EH (cell line): ENCODE results near the gene MCTP1.

Experiments
- DNase-seq: peaks from one replicate; pipeline ENCODE4 v3.0.0-alpha.2; 2015; ENCODE audit warnings: low read depth

The MCTP1 gene

DNA sequence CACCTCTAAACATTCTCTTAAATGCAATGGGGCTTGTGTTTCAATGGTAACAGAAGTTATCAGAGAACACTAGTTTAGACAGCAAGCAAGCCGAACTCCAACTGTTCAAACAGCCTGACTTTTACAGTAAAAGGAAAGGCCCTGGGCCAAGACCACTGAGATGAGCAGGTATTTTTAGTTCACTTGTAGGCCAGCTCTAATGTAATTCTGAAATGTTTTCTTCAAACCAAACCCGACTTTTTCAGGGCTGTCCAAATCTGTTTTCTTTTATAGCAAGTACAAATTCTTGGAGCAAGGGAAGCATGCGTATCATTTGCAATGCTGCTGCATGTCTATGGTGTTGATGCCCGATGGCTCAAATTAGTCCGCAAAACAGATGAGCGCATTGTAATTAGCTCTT is 473.6 kb downstream of the MCTP1 start:
- no peak for DNase-seq

GRCh38 chr5:94810877-94811276 is 474.0 kb downstream of the MCTP1 start:
- DNase-seq: no peak

DNA sequence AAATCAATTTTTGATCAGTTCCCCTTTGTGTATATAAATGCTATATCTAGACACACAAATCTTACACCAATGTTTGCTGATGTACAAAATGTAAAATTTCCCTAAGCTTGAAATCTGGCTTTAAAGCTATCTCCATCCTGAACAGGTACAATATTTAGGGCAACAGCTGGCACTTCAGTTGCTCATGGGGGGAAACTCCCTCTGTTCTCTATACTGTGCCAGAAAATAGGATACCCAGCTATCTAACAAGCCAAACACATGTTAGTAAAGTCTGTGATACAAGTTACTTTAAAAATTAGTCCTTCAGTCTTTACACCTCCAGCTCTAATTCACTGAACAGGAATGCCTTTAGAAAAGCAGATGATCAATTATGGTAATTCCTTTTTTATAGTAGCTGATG is 474.6 kb downstream of the MCTP1 start:
- DNase-seq: no peak

DNA sequence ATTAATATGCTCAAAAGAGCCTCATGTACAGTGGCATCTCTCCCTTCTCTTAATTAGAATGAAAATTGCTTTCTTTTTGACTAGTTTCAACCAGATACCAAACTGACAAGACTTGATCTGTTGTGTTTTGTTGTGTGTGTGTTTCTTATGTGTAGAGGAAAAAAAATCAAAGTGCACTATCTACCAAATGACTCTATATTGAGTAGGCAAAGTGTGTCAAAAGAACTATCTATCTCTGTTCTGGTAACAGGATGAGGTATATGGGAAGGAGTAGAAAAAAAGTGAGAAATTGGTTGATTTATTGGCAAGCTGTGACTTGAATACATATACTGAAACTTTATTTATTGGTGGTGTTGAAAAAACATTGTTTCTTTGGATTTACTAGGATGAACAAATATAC is 476.4 kb downstream of the MCTP1 start:
- DNase-seq: no peak

DNA sequence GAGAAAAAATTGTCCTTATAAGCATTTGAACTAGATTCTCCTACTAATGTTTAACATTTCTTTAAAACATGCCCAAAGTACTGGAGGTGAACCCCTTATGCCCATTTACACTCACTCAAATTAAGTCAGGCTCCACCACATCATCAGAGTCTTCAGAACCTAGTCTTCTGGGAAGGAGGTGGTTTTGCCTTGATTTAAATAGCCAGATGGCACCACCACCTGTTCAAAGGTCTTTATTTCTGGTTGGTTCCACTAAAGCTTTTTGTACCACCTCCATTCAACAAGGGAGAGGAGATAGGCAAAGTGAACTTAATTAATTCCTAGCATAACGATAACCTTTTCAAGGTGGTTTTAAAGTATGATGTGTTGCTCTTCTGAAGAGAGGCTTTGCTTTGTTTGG is 476.9 kb downstream of the MCTP1 start:
- no peak for DNase-seq

GRCh38 chr5:94802450-94802849 is 482.4 kb downstream of the MCTP1 start:
- DNase-seq: peak; percentile 25

- no peak for DNase-seq
Measured at GRCh38 chr5:94796586-94796985, 488.3 kb downstream of the MCTP1 start.

DNA sequence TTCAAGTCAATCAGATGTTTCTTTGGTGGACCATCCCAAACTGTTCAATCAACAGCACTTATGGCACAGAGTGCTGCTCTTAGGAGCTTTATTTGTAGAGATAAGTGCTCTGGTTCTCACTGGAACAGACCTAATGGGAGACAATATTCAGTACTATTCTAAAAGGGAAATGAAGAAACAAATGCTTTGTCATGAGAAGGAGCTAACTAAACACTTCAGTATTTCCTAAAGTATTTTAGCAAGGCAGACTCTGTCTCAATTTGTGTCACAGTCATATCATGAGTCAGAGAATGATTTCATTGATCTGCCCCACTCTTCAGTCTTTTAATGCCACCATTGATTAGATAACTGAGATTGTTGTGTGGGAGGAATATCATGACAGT is 491.1 kb downstream of the MCTP1 start:
- DNase-seq: peak; percentile 47

DNA sequence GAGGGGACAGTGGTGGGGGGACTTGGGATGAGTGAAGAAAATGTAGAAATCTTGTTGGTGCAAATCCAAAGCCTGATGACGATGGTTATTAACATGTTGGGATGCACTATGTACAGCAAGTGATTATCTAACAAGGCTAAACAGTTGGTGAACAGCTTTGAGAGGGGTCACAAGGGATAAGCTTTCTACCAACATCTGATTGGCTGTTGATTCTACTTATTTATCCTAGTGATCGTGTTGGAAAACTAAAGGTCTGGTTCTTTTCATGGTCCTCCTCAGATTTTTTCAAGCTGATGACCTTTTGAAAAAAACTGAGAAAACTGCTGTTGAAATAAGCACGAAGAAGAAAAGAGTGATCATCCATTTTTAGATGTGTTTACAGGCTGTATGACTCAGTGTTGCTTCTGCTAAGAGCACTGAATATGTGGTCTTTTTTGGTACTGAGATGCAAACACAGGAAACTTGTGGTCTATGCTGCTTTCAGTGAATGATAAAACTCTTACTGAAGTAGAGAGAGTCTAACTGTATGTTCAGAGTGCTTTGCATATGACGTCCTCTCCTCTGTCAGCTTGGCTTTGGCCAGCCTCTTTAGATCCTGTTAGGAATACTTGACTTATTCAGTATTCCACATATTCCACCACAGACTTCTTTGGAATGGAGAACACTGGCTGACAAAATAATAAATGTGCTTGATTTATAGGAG is 491.6 kb downstream of the MCTP1 start:
- peak; percentile 84 for DNase-seq

DNA sequence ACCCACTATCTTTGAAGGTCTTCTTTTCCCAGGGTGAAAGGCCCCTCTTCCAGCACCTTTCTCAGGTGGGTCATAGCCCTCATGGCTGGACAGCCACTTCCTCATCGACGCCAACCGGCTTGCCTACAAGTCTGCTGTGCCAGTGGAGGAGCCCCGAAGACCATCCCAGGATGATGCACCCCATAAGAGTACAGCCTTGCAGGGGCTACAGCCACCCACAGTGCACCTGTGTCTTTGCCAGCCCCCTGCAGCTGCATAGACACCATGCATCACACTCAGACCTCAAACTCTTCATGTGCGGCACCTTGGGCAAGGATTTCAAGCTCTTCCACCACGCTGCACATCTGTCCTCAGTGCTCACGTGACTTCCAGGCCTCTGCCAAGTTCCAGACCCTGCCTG is 493.1 kb downstream of the MCTP1 start:
- DNase-seq: no peak

DNA sequence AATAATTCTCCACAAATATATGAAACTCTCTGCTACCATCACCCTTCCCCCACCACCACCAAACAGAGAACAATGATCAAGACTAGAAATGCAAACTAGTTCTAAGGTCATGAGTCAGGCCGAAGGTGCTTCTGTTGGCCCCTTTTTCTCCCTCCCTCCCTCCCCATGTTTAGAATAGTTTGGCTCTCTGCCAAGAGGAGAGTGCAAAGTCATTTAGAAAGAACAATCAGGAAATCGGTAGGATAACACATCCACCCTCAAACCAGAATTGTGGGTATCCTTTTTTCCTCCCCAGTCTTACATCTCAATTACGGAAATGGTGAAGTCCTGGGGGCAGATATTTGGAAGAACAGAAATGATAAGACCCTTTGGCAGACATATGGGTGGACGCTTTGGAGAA is 496.4 kb downstream of the MCTP1 start:
- DNase-seq: no peak

GRCh38 chr5:94784536-94785505 is 500.1 kb downstream of the MCTP1 start:
- no peak for DNase-seq

GRCh38 chr5:94782383-94782782 is 502.5 kb downstream of the MCTP1 start:
- no peak for DNase-seq

DNA sequence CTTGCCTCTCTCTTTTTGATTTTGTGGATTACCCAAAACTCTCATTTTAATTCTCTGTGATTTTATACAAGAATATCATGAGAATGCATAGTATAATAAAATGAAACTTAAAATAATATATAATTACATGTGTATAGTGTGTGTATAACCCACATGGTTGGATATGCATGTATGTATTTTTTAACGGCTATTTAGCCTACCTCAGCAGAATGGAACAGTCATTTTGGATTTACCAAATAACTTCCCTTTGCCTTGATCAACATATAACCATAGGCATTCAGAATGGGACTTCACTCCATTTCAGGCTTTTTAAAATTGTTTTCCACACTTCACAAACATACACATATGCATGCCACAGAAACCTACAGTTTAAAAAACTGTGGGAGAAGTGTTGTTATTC is 505.2 kb downstream of the MCTP1 start:
- DNase-seq: no peak

- DNase-seq: no peak
Measured at GRCh38 chr5:94778732-94779131, 506.2 kb downstream of the MCTP1 start.

DNA sequence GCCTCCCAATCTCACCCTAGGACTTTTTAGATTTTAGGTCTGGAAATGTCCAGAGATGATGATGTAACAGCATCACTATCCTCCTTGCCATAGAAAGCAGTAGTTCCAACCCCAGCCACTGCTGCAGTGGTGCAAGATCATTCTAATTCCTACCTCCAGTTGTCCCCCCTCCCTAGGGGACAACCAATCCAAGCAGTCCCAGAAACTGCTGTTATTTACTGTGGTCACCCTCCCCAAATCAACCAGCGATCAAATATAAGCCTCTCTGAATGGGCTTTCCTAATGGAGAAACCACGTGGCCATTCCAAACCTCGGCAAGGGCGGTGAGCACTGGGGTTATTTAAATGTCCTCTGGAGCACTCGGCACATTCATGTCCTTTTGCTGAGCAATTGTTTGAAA is 506.6 kb downstream of the MCTP1 start:
- no peak for DNase-seq

- peak; percentile 4 for DNase-seq
Measured at GRCh38 chr5:94777056-94777880, 507.6 kb downstream of the MCTP1 start.

- DNase-seq: no peak
Measured at GRCh38 chr5:94776167-94776566, 508.7 kb downstream of the MCTP1 start.

GRCh38 chr5:94775088-94775487 is 509.8 kb downstream of the MCTP1 start:
- no peak for DNase-seq

GRCh38 chr5:94771742-94772141 is 513.2 kb downstream of the MCTP1 start:
- no peak for DNase-seq

- DNase-seq: no peak
Measured at GRCh38 chr5:94769996-94770395, 514.9 kb downstream of the MCTP1 start.

DNA sequence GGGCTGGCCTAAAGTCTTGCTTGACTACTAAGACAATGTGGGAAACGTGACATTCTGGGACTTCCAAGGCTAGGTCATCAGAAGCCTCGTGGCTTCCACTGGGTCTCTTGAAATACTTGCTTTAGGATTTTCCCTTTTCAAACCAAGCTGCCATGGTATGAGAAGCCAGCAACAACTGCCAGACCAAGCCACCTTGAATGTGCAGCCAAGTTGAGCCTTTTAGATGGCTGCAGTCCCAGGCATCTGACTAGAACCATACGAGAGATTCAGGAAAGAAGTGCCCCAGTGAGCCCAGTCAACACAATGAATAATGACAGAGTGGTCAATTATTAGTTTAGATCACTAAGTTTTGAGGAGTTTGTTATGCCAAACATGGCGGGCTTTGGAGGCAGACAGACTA is 523.1 kb downstream of the MCTP1 start:
- no peak for DNase-seq

DNA sequence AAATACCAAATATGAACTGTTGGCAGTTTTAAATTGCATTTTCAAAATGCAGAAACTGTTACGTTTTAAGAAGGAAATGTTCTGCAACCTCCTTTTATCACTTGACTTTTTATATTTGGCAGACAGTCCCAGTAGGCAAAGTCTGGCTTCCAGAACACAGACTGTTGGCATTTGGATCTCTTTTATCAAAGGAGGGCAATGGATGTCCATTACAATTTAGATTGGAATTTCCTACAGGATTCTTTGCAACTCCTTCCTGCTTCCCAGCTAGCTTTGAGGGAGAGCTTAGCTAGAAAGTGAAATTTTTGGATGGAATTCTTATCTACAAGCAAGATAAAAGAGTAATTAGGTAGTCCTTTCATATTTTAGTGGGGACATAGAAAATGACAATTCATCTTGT is 523.8 kb downstream of the MCTP1 start:
- no peak for DNase-seq
